Breast epithelium (tissue), 4 donors: ENCODE measurements around the gene PLD6. TPM values are rescaled to one million over a fixed set of nuclear protein-coding genes. Genes with fewer than 3 reads are reported as not detected.

Source experiments
- DNase-seq, 2 donors: peaks; one replicate each; pipeline ENCODE4 v3.0.0-alpha.2; 2019; ENCODE audit warnings: low spot score in 2 of 2
- H3K27ac ChIP-seq, 2 donors: fragments of 200-600 bp; sonication (generic) in 1 of 2; one replicate each; pipeline ENCODE4 v1.5.1; 2016 to 2019; ENCODE audit warnings: mild to moderate bottlenecking in 1 of 2
- H3K27me3 ChIP-seq, 2 donors: fragments of 200-600 bp; sonication (generic) in 1 of 2; one replicate each; pipeline versions ENCODE4 v1.5.1 to v1.6.0; 2017 to 2019; ENCODE audit warnings: control low read depth in 1 of 2, mild to moderate bottlenecking in 1 of 2
- H3K36me3 ChIP-seq: fragments of 200-600 bp; one replicate; pipeline ENCODE4 v1.5.1; 2019
- H3K4me1 ChIP-seq, 2 donors: fragments of 200-600 bp; sonication (generic); one replicate each; pipeline ENCODE4 v1.5.1; 2016 to 2019; ENCODE audit warnings: control low read depth in 1 of 2
- H3K4me3 ChIP-seq, 3 donors: fragments of 200-600 bp; sonication (generic); 1 replicate in 2 of 3; 2 replicates in 1 of 3; pipeline ENCODE4 v1.5.1; 2016 to 2019; ENCODE audit warnings: mild to moderate bottlenecking in 3 of 3, moderate library complexity in 2 of 3
- H3K9me3 ChIP-seq, 2 donors: fragments of 200-600 bp; sonication (generic) in 1 of 2; one replicate each; pipeline ENCODE4 v1.5.1; 2016 to 2019; ENCODE audit warnings: control low read depth in 1 of 2
- POLR2A ChIP-seq: fragments of 450-650 bp; IDR thresholded peaks from one replicate; pipeline ENCODE4 v1.6.1; 2016; ENCODE audit warnings: antibody characterized with exemption, mild to moderate bottlenecking, moderate library complexity
- POLR2AphosphoS5 ChIP-seq, 3 donors: sonication (generic); formaldehyde crosslinking; IDR thresholded peaks; one replicate each; pipeline ENCODE4 v1.6.1; 2017; ENCODE audit warnings: antibody characterized with exemption in 3 of 3
- intact Hi-C: fragments of 100-400 bp; cut with DNase I; formaldehyde crosslinking; loops from one replicate; pipeline ENCODE4 v1.15.1; 2023; ENCODE audit warnings: low total_unique reads
- total RNA-seq, 3 donors: library from RNA; depleted of rRNA; stranded (reverse); fragments of >200 nt; gene quantifications; one replicate each; pipeline ENCODE4 v1.1.0, GENCODE V29; 2016
- TF ChIP-seq, protein P1 (sequence below), 3 donors: fragments of 450-650 bp; IDR thresholded peaks; one replicate each; pipeline ENCODE4 v1.5.1; 2016 to 2017; ENCODE audit warnings: antibody characterized with exemption in 3 of 3, mild to moderate bottlenecking in 3 of 3, moderate library complexity in 3 of 3

Gene PLD6
- total RNA-seq, 3 donors from 2014 or later = 2.9 to 4.0 (median 3.8) TPM

GRCh38 chr17:17225901-17226300, 19.8 kb upstream of the PLD6 start:
- Histone ChIP-seq H3K27me3 (no peaks in the 10 kb centered on the region), H3K4me1 (no peaks in the 10 kb centered on the region), H3K4me3 (no peak overlapping the region), H3K9me3 (no peaks in the 10 kb centered on the region), H3K27ac (no peak overlapping the region), H3K36me3 (peaks cover 16% of the 10 kb centered on the region)
- TF ChIP-seq POLR2AphosphoS5 (IDR thresholded peaks at IDR 0.05) (no peak), POLR2A (no peak)
- TF ChIP-seq, protein P1, sequence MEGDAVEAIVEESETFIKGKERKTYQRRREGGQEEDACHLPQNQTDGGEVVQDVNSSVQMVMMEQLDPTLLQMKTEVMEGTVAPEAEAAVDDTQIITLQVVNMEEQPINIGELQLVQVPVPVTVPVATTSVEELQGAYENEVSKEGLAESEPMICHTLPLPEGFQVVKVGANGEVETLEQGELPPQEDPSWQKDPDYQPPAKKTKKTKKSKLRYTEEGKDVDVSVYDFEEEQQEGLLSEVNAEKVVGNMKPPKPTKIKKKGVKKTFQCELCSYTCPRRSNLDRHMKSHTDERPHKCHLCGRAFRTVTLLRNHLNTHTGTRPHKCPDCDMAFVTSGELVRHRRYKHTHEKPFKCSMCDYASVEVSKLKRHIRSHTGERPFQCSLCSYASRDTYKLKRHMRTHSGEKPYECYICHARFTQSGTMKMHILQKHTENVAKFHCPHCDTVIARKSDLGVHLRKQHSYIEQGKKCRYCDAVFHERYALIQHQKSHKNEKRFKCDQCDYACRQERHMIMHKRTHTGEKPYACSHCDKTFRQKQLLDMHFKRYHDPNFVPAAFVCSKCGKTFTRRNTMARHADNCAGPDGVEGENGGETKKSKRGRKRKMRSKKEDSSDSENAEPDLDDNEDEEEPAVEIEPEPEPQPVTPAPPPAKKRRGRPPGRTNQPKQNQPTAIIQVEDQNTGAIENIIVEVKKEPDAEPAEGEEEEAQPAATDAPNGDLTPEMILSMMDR (IDR thresholded peaks at IDR 0.05) = no peak
- intact Hi-C loops = no loop called here
- DNase-seq = no peak

GRCh38 chr17:17224137-17224536, 18.0 kb upstream of the PLD6 start:
- TF ChIP-seq POLR2AphosphoS5 (IDR thresholded peaks at IDR 0.05) = no peak
- TF ChIP-seq POLR2A = no peak
- intact Hi-C loops = no loop called here
- no peak for DNase-seq
- peaks cover 17% of the 10 kb centered on the region for H3K36me3 ChIP-seq
- no peaks in the 10 kb centered on the region for H3K27me3 ChIP-seq
- H3K27ac ChIP-seq = no peak overlapping the region
- H3K9me3 ChIP-seq = no peaks in the 10 kb centered on the region
- no peaks in the 10 kb centered on the region for H3K4me1 ChIP-seq
- H3K4me3 ChIP-seq = no peak overlapping the region

- H3K27ac ChIP-seq = no peak overlapping the region
- peaks cover 21% of the 10 kb centered on the region for H3K36me3 ChIP-seq
- DNase-seq = no peak
- no peaks in the 10 kb centered on the region for H3K9me3 ChIP-seq
- H3K4me1 ChIP-seq = no peaks in the 10 kb centered on the region
- no peak overlapping the region for H3K4me3 ChIP-seq
- intact Hi-C loops = no loop called here
- no peaks in the 10 kb centered on the region for H3K27me3 ChIP-seq
- TF ChIP-seq POLR2A (no peak), POLR2AphosphoS5 (IDR thresholded peaks at IDR 0.05) (no peak)
- TF ChIP-seq, protein P1 (IDR thresholded peaks at IDR 0.05) = no peak
Observed at GRCh38 chr17:17223736-17224135, 17.6 kb upstream of the PLD6 start.

- no peak overlapping the region for H3K27ac ChIP-seq
- intact Hi-C loops = no loop called here
- H3K4me3 ChIP-seq = no peak overlapping the region
- no peaks in the 10 kb centered on the region for H3K27me3 ChIP-seq
- no peaks in the 10 kb centered on the region for H3K4me1 ChIP-seq
- peaks cover 30% of the 10 kb centered on the region for H3K36me3 ChIP-seq
- no peak for DNase-seq
- no peaks in the 10 kb centered on the region for H3K9me3 ChIP-seq
- TF ChIP-seq POLR2A (no peak), POLR2AphosphoS5 (IDR thresholded peaks at IDR 0.05) (no peak)
- TF ChIP-seq, protein P1 (IDR thresholded peaks at IDR 0.05) = no peak
Observed at GRCh38 chr17:17221329-17221728, 15.2 kb upstream of the PLD6 start.

- no peak overlapping the region for H3K27ac ChIP-seq
- H3K4me3 ChIP-seq = no peak overlapping the region
- no peaks in the 10 kb centered on the region for H3K27me3 ChIP-seq
- DNase-seq = no peak
- H3K9me3 ChIP-seq = no peaks in the 10 kb centered on the region
- H3K36me3 ChIP-seq = peaks cover 26% of the 10 kb centered on the region
- H3K4me1 ChIP-seq = no peaks in the 10 kb centered on the region
- intact Hi-C loops = no loop called here
- TF ChIP-seq POLR2A (no peak), POLR2AphosphoS5 (IDR thresholded peaks at IDR 0.05) (no peak)
- TF ChIP-seq, protein P1 (IDR thresholded peaks at IDR 0.05) = no peak
Observed at GRCh38 chr17:17220529-17220928, 14.4 kb upstream of the PLD6 start.

- Histone ChIP-seq H3K27ac (no peak overlapping the region), H3K36me3 (peaks cover 19% of the 10 kb centered on the region), H3K4me3 (no peak overlapping the region), H3K9me3 (no peaks in the 10 kb centered on the region), H3K27me3 (no peaks in the 10 kb centered on the region), H3K4me1 (no peaks in the 10 kb centered on the region)
- intact Hi-C loops = no loop called here
- no peak for TF ChIP-seq POLR2AphosphoS5 (IDR thresholded peaks at IDR 0.05)
- no peak for TF ChIP-seq POLR2A
- TF ChIP-seq, protein P1 (IDR thresholded peaks at IDR 0.05) = no peak
- DNase-seq = no peak
Observed at GRCh38 chr17:17217995-17218394, 11.9 kb upstream of the PLD6 start.
